ENCODE measurements around the gene TMEM38B. TPM values are rescaled to one million over a fixed set of nuclear protein-coding genes. Genes with fewer than 3 reads are reported as not detected.
"Not testable (repeated sequence)": the region's sequence is repeated elsewhere in the genome, so short reads cannot be mapped to it uniquely, and the experiment has no call there.

The TMEM38B gene
- total RNA-seq, 1 experiment from 2014 or later = 12.5 TPM

DNA sequence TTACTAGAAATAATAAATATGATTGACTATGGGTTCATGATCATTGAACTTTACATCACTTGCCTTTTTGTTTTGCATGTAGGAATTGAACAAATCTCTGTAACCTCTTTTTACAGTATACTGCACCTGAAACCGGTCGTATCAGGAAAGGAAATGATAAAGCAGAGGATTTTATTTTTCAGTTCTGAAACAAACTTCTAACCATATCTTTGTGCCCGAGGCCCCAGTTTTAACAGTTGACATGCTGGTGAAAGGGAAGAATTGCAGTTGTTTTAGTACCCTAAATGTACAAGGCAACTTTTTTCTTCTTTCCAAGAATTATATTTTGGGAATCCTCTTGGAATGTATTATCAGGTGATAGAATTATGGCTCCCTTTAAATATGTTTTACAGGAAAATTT is 27.8 kb downstream of the TMEM38B start:
- peaks cover 6% of the 10 kb centered on the region for H3K36me3 Mint-ChIP-seq (ENCODE audit: insufficient read depth, unreplicated experiment)
- POLR2A ChIA-PET = no interaction called here
- no peaks in the 10 kb centered on the region for H3K27me3 Mint-ChIP-seq (ENCODE audit: insufficient read depth, unreplicated experiment)
- H3K4me3 Mint-ChIP-seq (ENCODE audit: unreplicated experiment) = no peak overlapping the region
- CTCF ChIA-PET = no interaction called here
- no peaks in the 10 kb centered on the region for H3K9me3 Mint-ChIP-seq (ENCODE audit: unreplicated experiment)
- intact Hi-C loops (cut with micrococcal nuclease) = no loop called here
- DNase-seq (ENCODE audit: unreplicated experiment) = no peak
- no TSS peak for BruUV-seq (replicated peaks)
- H3K27ac Mint-ChIP-seq (ENCODE audit: low read depth, unreplicated experiment) = no peak overlapping the region
- H3K4me1 Mint-ChIP-seq (ENCODE audit: insufficient read depth, unreplicated experiment) = no peaks in the 10 kb centered on the region
- TF ChIP-seq, protein P1, sequence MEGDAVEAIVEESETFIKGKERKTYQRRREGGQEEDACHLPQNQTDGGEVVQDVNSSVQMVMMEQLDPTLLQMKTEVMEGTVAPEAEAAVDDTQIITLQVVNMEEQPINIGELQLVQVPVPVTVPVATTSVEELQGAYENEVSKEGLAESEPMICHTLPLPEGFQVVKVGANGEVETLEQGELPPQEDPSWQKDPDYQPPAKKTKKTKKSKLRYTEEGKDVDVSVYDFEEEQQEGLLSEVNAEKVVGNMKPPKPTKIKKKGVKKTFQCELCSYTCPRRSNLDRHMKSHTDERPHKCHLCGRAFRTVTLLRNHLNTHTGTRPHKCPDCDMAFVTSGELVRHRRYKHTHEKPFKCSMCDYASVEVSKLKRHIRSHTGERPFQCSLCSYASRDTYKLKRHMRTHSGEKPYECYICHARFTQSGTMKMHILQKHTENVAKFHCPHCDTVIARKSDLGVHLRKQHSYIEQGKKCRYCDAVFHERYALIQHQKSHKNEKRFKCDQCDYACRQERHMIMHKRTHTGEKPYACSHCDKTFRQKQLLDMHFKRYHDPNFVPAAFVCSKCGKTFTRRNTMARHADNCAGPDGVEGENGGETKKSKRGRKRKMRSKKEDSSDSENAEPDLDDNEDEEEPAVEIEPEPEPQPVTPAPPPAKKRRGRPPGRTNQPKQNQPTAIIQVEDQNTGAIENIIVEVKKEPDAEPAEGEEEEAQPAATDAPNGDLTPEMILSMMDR (IDR thresholded peaks at IDR 0.05; ENCODE audit: unreplicated experiment) = no peak

DNA sequence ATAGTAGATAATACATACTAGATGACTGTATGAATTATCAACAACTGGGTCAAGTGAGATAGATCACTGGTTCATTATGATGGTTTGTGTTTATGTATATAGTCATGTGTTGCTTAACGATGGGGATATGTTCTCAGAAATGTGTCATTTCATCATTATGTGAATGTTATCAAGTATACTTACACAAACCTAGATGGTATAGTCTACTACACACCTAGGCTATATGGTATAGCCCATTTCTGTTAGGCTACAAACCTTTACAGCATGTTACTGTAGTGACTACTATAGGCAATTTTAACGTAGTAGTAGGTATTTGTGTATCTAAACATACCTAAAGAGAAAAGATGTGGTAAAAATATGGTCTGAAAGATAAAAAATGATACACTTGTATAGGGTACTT is 31.0 kb downstream of the TMEM38B start:
- DNase-seq (ENCODE audit: unreplicated experiment) = no peak
- TF ChIP-seq, protein P1 (IDR thresholded peaks at IDR 0.05; ENCODE audit: unreplicated experiment) = no peak
- intact Hi-C loops (cut with micrococcal nuclease) = no loop called here
- H3K36me3 Mint-ChIP-seq (ENCODE audit: insufficient read depth, unreplicated experiment) = peaks cover 6% of the 10 kb centered on the region
- H3K9me3 Mint-ChIP-seq (ENCODE audit: unreplicated experiment) = no peaks in the 10 kb centered on the region
- H3K27me3 Mint-ChIP-seq (ENCODE audit: insufficient read depth, unreplicated experiment) = no peaks in the 10 kb centered on the region
- no TSS peak for BruUV-seq (replicated peaks)
- no peaks in the 10 kb centered on the region for H3K4me1 Mint-ChIP-seq (ENCODE audit: insufficient read depth, unreplicated experiment)
- CTCF ChIA-PET = interaction anchor here (1.6 kb wide), 1 partner anchor 117 kb away, joined by 3 read pairs; no protein-coding TSS in a partner anchor
- H3K27ac Mint-ChIP-seq (ENCODE audit: low read depth, unreplicated experiment) = no peak overlapping the region
- H3K4me3 Mint-ChIP-seq (ENCODE audit: unreplicated experiment) = no peak overlapping the region
- POLR2A ChIA-PET = no interaction called here

DNA sequence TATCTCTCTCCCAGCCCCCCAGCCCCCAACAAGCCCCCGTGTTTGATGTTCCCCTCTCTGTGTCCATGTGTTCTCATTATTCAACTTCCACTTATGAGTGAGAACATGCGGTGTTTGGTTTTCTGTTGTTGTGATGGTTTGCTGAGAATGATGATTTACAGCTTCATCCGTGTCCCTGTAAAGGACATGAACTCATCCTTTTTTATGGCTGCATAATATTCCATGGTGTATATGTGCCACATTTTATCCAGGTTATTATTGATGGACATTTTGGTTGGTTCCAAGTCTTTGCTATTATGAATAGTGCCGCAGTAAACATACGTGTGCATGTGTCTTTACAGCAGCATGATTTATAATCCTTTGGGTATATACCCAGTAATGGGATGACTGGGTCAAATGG is 33.9 kb downstream of the TMEM38B start:
- H3K9me3 Mint-ChIP-seq (ENCODE audit: unreplicated experiment); H3K27ac Mint-ChIP-seq (ENCODE audit: low read depth, unreplicated experiment); H3K4me1 Mint-ChIP-seq (ENCODE audit: insufficient read depth, unreplicated experiment); H3K27me3 Mint-ChIP-seq (ENCODE audit: insufficient read depth, unreplicated experiment); CTCF ChIA-PET; DNase-seq (ENCODE audit: unreplicated experiment); BruUV-seq (replicated peaks); POLR2A ChIA-PET; H3K36me3 Mint-ChIP-seq (ENCODE audit: insufficient read depth, unreplicated experiment); intact Hi-C loops (cut with micrococcal nuclease); H3K4me3 Mint-ChIP-seq (ENCODE audit: unreplicated experiment): not testable (repeated sequence)

DNA sequence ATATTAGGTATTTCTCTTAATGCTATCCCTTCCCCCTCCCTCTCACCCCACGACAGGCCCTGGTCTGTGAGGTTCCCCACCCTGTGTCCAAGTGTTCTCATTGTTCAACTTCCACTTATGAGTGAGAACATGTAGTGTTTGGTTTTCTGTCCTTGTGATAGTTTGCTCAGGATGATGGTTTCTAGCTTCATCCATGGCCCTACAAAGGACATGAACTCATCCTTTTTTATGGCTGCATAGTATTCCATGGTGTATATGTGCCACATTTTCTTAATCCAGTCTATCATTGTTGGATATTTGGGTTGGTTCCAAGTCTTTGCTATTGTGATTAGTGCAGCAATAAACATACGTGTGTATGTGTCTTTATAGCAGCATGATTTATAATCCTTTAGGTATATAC is 37.1 kb downstream of the TMEM38B start:
- H3K27me3 Mint-ChIP-seq (ENCODE audit: insufficient read depth, unreplicated experiment); DNase-seq (ENCODE audit: unreplicated experiment); H3K36me3 Mint-ChIP-seq (ENCODE audit: insufficient read depth, unreplicated experiment); BruUV-seq (replicated peaks); intact Hi-C loops (cut with micrococcal nuclease); CTCF ChIA-PET; H3K4me1 Mint-ChIP-seq (ENCODE audit: insufficient read depth, unreplicated experiment); POLR2A ChIA-PET; H3K4me3 Mint-ChIP-seq (ENCODE audit: unreplicated experiment); H3K27ac Mint-ChIP-seq (ENCODE audit: low read depth, unreplicated experiment): not testable (repeated sequence)
- peaks cover 15% of the 10 kb centered on the region for H3K9me3 Mint-ChIP-seq (ENCODE audit: unreplicated experiment)

DNA sequence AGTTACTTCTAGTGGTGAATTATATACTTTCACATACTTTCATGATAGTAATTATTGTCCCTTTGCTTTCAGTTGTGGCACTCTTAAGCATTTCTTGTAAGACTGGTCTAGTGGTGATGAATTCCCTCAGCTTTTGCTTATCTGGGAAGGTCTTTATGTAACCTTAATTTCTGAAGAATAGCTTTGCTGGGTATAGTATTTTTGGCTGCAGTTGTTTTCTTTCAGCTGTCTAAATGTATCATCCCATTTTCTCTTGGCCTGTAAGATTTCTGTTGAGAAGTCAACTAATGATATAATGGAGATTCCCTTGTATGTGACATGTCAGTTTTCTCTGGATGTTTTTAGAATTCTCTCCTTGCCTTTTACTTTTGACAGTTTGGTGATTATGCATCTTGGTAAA is 41.0 kb downstream of the TMEM38B start:
- Mint-ChIP-seq H3K36me3 (ENCODE audit: insufficient read depth, unreplicated experiment) (peaks cover 17% of the 10 kb centered on the region), H3K9me3 (ENCODE audit: unreplicated experiment) (peaks cover 17% of the 10 kb centered on the region), H3K27ac (ENCODE audit: low read depth, unreplicated experiment) (no peak overlapping the region)

More for the DNA sequence above, 41.0 kb downstream of the TMEM38B start:
- Mint-ChIP-seq H3K27me3 (ENCODE audit: insufficient read depth, unreplicated experiment) (no peaks in the 10 kb centered on the region), H3K4me3 (ENCODE audit: unreplicated experiment) (no peak overlapping the region), H3K4me1 (ENCODE audit: insufficient read depth, unreplicated experiment) (no peaks in the 10 kb centered on the region)
- no TSS peak for BruUV-seq (replicated peaks)
- POLR2A ChIA-PET = no interaction called here
- intact Hi-C loops (cut with micrococcal nuclease) = no loop called here
- CTCF ChIA-PET = interaction anchor here (0.6 to 1.3 kb wide), 3 partner anchors 17 to 127 kb away, joined by 3 to 7 read pairs (median 3); no protein-coding TSS in a partner anchor
- TF ChIP-seq, protein P1 (IDR thresholded peaks at IDR 0.05; ENCODE audit: unreplicated experiment) = no peak
- no peak for DNase-seq (ENCODE audit: unreplicated experiment)

Measured in MCF 10A (cell line).